ENCODE data around the gene GPR183. TPM values are rescaled to one million over a fixed set of nuclear protein-coding genes. Genes with fewer than 3 reads are reported as not detected.
A peak's percentile ranks its signal among the peaks of the same experiment; 100 is the strongest.

The GPR183 gene, protein sequence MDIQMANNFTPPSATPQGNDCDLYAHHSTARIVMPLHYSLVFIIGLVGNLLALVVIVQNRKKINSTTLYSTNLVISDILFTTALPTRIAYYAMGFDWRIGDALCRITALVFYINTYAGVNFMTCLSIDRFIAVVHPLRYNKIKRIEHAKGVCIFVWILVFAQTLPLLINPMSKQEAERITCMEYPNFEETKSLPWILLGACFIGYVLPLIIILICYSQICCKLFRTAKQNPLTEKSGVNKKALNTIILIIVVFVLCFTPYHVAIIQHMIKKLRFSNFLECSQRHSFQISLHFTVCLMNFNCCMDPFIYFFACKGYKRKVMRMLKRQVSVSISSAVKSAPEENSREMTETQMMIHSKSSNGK
- total RNA-seq: 10 to 100 TPM in 2 of 4 donors, 1 to 10 TPM in 2; 2.3 to 13.7 (median 9.1) TPM

- no peak for DNase-seq (ENCODE audit: low spot score in 2 of 2)
- WGBS, 2 donors: 48 to 49% methylated on average over 4 of the region's 4 CpGs
- TF ChIP-seq CTCF (IDR thresholded peaks at IDR 0.05): no peak
- peak in 1 of 2 donors; percentile 56 for TF ChIP-seq POLR2A (IDR thresholded peaks at IDR 0.05)
- no peak within 1 kb of the TSS for H3K4me3 ChIP-seq (ENCODE audit: low read depth, poor library complexity, severe bottlenecking)
- intact Hi-C loops (cut with DNase I; ENCODE audit: low total_unique reads): no loop called here
These were observed at the start of gene GPR183 for GRCh38 chr13:99307247-99307646. Gene GPR183 (minus strand): TSS chr13:99307399. CDS start chr13:99296145, 11,254 bp downstream.

DNA sequence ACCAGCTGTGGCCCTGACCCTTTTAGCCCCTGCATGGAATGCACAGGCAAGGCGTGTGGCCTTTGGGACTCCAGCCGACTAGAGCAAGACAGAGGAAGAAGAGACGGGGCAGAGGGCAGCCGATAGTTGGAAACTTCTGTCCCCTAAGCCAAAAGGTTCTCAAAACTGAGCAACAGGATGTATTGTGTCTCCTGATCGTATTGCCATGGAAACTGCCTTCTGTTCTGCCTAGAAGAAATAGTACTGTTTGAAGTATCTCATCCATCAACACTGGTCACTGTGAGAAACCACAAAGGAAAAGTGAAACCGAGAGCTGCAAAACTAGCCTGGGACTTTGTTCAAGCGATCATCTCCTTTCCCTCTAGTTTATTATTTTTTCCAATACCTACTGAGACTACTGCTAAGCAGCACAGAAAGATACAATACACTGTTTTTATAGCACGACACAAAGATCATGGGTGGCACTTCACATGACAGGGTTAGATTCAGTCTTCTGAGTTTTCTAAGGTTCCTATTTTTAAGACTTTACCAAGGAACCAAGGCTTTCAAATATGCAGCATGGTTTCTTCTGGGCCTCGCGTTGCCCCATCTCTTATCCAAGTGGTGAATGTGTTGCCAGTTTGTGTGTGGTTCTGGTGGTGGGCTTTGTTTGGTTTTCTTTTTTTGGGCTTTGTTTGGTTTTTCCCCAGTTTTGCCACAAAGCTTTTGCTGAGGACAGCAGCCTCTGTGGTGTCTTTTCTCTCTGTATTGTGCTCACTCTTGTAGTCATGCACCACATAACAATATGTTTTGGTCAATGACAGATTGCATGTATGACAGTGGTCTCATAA is 49.3 kb upstream of the GPR183 start:
- peak in 1 of 2 donors; percentile 48 for DNase-seq (ENCODE audit: low spot score in 2 of 2)
- intact Hi-C loops (cut with DNase I; ENCODE audit: low total_unique reads): no loop called here
- no peak overlapping the region for H3K4me3 ChIP-seq (ENCODE audit: low read depth, poor library complexity, severe bottlenecking)
- TF ChIP-seq POLR2A (IDR thresholded peaks at IDR 0.05) (no peak), CTCF (IDR thresholded peaks at IDR 0.05) (no peak)
- 58 to 65% methylated on average over 10 of the region's 10 CpGs for WGBS, 2 donors

GRCh38 chr13:99356012-99356261 is 48.7 kb upstream of the GPR183 start:
- DNase-seq (ENCODE audit: low spot score in 2 of 2): no peak
- WGBS, 2 donors: 30 to 38% methylated on average over 1 of the region's 1 CpG
- TF ChIP-seq POLR2A (IDR thresholded peaks at IDR 0.05) (no peak), CTCF (IDR thresholded peaks at IDR 0.05) (no peak)
- no peak overlapping the region for H3K4me3 ChIP-seq (ENCODE audit: low read depth, poor library complexity, severe bottlenecking)
- intact Hi-C loops (cut with DNase I; ENCODE audit: low total_unique reads): no loop called here

DNA sequence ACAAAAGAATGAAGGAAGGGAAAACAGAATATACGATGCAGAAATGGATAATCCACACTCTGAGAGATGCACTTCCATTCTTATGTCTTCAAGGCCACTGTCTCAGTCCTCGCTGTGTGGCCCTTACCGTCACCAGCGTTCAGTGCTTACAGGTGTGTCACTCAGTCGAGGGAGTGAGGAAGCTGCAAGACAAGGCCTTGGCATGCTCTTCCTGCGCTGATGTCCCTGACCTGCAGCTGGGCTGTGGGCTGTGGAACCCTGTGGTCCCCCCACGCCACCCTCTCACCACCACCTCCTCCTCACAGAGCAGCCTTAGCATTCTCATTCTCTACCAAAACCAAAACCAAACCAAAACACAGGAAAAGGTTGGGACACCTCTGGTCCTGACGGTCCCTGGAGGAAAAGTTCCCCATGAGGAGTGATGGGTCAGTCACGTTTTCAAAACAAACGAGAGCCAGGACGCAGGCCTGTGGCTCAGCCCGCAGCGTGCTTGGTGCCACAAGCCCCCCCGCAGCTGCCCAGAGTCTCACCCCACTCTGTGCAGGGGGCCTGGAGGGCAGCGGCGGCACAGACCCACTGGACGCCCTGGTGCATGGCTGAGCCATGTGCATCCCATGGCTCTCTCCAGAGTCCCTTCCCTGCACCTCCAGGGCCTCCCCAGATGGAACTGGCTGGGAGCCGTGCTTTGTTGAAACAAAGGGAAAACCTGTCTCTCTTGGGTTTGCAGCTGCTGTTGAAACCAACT is 48.2 kb upstream of the GPR183 start:
- no peak overlapping the region for H3K4me3 ChIP-seq (ENCODE audit: low read depth, poor library complexity, severe bottlenecking)
- WGBS, 2 donors: 87 to 90% methylated on average over 17 to 18 of the region's 18 CpGs
- DNase-seq (ENCODE audit: low spot score in 2 of 2): peak in 1 of 2 donors; percentile 13
- TF ChIP-seq CTCF (IDR thresholded peaks at IDR 0.05) (no peak), POLR2A (IDR thresholded peaks at IDR 0.05) (no peak)
- intact Hi-C loops (cut with DNase I; ENCODE audit: low total_unique reads): no loop called here

DNA sequence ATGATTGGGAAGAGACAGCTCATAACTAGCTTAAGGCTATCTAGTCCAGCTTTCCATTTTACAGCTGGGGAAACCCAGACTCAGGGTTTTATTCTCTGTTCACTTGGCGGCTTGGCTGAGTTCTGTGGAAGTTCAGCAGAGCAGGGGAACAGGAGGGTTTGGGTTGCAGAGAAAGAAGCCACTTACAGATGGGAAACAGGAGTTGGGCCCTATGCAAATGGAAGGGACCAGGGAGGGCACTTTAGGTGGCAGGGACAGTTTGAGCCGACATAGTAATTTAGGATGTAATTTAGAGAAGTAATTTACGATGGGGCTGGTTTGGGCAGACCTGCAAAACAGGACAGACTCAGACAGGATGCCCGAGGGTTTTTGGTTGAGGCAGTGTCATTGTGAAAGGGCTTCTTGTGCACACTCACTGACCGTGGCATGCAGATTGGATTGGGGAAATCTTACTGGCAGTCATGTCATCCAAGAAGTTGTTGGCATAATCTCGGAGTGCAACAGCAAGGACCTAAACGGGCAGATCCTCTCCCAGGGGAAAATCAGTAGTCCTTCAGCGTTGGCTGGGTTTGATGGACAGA is 47.3 kb upstream of the GPR183 start:
- WGBS, 2 donors: 39 to 51% methylated on average over 8 of the region's 8 CpGs
- H3K4me3 ChIP-seq (ENCODE audit: low read depth, poor library complexity, severe bottlenecking): no peak overlapping the region
- no peak for TF ChIP-seq CTCF (IDR thresholded peaks at IDR 0.05)
- TF ChIP-seq POLR2A (IDR thresholded peaks at IDR 0.05): no peak
- DNase-seq (ENCODE audit: low spot score in 2 of 2): peak in 1 of 2 donors; percentile 43
- intact Hi-C loops (cut with DNase I; ENCODE audit: low total_unique reads): no loop called here
